Nephron progenitor cell (in vitro differentiated cells): Measurements from ENCODE around the gene GPR160.

Experiments used
- DNase-seq: peaks from one replicate; pipeline ENCODE4 v3.0.0; 2021
- H3K27ac Mint-ChIP-seq: 2 replicates; pipeline ENCODE4 v1.8.0; 2021; ENCODE audit warnings: mild to moderate bottlenecking, moderate library complexity, mixed read lengths
- H3K27me3 Mint-ChIP-seq: 2 replicates; pipeline ENCODE4 v1.8.0; 2021; ENCODE audit warnings: mild to moderate bottlenecking, low read depth, mixed read lengths; ENCODE audit not compliant: poor library complexity
- H3K36me3 Mint-ChIP-seq: 2 replicates; pipeline ENCODE4 v1.8.0; 2021; ENCODE audit warnings: low read depth, mixed read lengths
- H3K4me1 Mint-ChIP-seq: 2 replicates; pipeline ENCODE4 v1.8.0; 2021; ENCODE audit warnings: mixed read lengths
- H3K4me3 Mint-ChIP-seq: 2 replicates; pipeline ENCODE4 v1.8.0; 2021; ENCODE audit warnings: mild to moderate bottlenecking, moderate library complexity, mixed read lengths
- H3K9me3 Mint-ChIP-seq: 2 replicates; pipeline ENCODE4 v1.8.0; 2021; ENCODE audit warnings: mild to moderate bottlenecking, moderate library complexity, mixed read lengths
- TF ChIP-seq, protein P1 (sequence below): fragments of 200-600 bp; sonication (generic); IDR thresholded peaks from 2 replicates; pipeline ENCODE4 v1.5.0; 2021; ENCODE audit warnings: antibody characterized with exemption

The GPR160 gene

GRCh38 chr3:170021083-170021482, 16.7 kb upstream of the GPR160 start:
- no peak for DNase-seq
- Mint-ChIP-seq H3K27ac (no peak overlapping the region), H3K4me1 (no peaks in the 10 kb centered on the region), H3K9me3 (no peaks in the 10 kb centered on the region), H3K4me3 (no peak overlapping the region), H3K27me3 (peaks cover 9% of the 10 kb centered on the region), H3K36me3 (no peaks in the 10 kb centered on the region)
- TF ChIP-seq, protein P1, sequence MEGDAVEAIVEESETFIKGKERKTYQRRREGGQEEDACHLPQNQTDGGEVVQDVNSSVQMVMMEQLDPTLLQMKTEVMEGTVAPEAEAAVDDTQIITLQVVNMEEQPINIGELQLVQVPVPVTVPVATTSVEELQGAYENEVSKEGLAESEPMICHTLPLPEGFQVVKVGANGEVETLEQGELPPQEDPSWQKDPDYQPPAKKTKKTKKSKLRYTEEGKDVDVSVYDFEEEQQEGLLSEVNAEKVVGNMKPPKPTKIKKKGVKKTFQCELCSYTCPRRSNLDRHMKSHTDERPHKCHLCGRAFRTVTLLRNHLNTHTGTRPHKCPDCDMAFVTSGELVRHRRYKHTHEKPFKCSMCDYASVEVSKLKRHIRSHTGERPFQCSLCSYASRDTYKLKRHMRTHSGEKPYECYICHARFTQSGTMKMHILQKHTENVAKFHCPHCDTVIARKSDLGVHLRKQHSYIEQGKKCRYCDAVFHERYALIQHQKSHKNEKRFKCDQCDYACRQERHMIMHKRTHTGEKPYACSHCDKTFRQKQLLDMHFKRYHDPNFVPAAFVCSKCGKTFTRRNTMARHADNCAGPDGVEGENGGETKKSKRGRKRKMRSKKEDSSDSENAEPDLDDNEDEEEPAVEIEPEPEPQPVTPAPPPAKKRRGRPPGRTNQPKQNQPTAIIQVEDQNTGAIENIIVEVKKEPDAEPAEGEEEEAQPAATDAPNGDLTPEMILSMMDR, result no peak

GRCh38 chr3:170022336-170022735, 15.5 kb upstream of the GPR160 start:
- Mint-ChIP-seq H3K36me3 (no peaks in the 10 kb centered on the region), H3K4me3 (no peak overlapping the region), H3K9me3 (no peaks in the 10 kb centered on the region), H3K27ac (no peak overlapping the region), H3K27me3 (peaks cover 9% of the 10 kb centered on the region), H3K4me1 (no peaks in the 10 kb centered on the region)
- TF ChIP-seq, protein P1, result no peak
- no peak for DNase-seq

GRCh38 chr3:170023165-170023564, 14.6 kb upstream of the GPR160 start:
- H3K9me3 Mint-ChIP-seq, result no peaks in the 10 kb centered on the region
- H3K4me1 Mint-ChIP-seq, result no peaks in the 10 kb centered on the region
- no peak for DNase-seq
- TF ChIP-seq, protein P1, result no peak
- H3K27ac Mint-ChIP-seq, result no peak overlapping the region
- H3K27me3 Mint-ChIP-seq, result peaks cover 7% of the 10 kb centered on the region
- H3K4me3 Mint-ChIP-seq, result no peak overlapping the region
- no peaks in the 10 kb centered on the region for H3K36me3 Mint-ChIP-seq

- H3K4me3 Mint-ChIP-seq, result no peak overlapping the region
- no peaks in the 10 kb centered on the region for H3K4me1 Mint-ChIP-seq
- no peaks in the 10 kb centered on the region for H3K9me3 Mint-ChIP-seq
- H3K27me3 Mint-ChIP-seq, result peaks cover 5% of the 10 kb centered on the region
- H3K36me3 Mint-ChIP-seq, result no peaks in the 10 kb centered on the region
- no peak overlapping the region for H3K27ac Mint-ChIP-seq
- TF ChIP-seq, protein P1, result no peak
- DNase-seq, result no peak
Measured at GRCh38 chr3:170024581-170024980, 13.2 kb upstream of the GPR160 start.

DNA sequence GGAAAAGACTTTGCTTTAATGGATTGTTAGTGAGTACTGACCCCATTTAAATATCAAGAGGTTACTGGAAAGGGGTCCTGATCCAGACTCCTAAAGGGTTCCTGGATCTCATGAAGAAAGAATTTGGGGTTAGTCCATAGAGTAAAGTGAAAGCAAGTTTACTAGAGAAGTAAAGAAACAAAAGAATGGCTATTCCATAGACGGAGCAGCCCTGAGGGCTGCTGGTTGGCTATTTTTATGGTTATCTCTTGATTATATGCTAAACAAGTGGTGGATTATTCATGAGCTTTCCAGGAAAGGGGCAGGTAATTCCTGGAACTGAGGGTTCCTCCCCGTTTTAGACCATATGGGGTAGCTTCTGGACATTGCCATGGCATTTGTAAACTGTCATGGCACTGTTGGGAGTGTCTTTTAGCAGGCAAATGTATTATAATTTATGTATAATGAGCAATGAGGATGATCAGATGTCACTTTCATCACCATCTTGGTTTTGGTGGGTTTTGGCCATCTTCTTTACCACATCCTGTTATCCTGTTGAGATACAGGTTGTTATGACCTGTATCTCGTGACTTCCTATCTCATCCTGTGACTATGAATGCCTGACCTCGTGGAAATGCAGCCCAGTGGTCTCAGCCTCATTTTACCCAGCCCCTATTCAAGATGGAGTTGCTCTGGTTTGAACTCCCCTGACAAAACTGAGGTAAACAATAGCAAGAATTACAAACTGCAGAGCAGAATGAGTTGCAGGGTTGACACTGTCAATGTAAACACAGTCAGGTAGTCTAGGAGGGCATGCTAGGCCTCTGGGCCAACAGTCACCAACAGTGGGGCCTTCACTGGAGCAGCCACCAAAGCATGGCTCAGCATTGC, 10.3 kb upstream of the GPR160 start:
- H3K4me3 Mint-ChIP-seq, result no peak overlapping the region
- DNase-seq, result no peak

More for the DNA sequence above, 10.3 kb upstream of the GPR160 start:
- Mint-ChIP-seq H3K27ac (no peak overlapping the region), H3K36me3 (no peaks in the 10 kb centered on the region), H3K27me3 (peaks cover 3% of the 10 kb centered on the region), H3K4me1 (no peaks in the 10 kb centered on the region), H3K9me3 (no peaks in the 10 kb centered on the region)
- TF ChIP-seq, protein P1, result no peak
